ENCODE measurements around the gene TNFSF18.

The TNFSF18 gene

DNA sequence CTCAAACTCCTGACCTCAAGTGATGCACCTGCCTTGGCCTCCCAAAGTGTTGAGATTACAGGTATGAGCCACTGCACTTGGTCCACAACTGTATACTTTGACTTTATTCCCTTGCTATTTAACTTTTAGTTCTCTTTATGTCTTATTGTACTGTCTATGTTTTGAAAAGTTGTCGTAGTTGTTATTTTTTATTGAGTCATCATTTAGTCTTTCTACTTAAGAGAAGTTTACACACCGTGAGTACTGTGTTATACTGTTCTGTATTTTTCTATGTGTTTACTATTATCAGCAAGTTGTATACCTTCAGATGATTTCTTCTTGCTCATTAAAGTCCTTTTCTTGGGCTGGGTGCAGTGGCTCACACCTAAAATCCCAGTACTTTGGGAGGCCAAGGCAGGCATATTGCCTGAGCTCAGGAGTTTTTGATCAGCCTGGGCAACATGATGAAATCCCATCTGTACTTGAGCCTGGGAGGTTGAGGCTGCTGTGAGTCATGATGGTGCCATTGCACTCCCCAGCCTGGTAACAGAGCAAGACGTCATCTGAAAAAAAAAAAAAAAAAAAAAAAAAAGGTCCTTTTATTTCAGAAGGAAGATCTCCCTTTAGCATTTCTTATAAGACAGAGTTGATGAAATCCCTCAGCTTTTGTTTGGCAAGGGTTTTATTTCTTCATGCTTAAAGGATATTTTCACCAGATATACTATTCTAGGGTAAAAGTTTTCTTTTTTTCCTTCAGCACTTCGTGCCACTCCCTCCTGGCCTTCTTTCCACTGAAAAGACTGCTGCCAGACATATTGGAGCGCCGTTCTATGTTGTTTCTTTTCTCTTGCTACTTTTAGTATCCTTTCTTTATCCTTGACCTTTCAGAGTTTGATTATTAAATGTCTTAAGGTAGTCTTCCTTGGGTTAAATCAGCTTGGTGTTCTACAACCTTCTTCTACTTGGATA lies 47.6 kb downstream of the TNFSF18 start:
- no peak overlapping the region for H3K4me3 ChIP-seq (ENCODE audit: low read length)
- H3K27me3 ChIP-seq (ENCODE audit: insufficient read depth, low read length) = no peaks in the 10 kb centered on the region
- H3K9ac ChIP-seq (ENCODE audit: low read depth, low read length) = no peak overlapping the region
- no peak overlapping the region for H3K27ac ChIP-seq (ENCODE audit: low read length)
- no peaks in the 10 kb centered on the region for H3K36me3 ChIP-seq (ENCODE audit: insufficient read depth, low read depth, low read length)
- no peaks in the 10 kb centered on the region for H3K4me1 ChIP-seq (ENCODE audit: insufficient read depth, low read length)
- H3K9me3 ChIP-seq (ENCODE audit: insufficient read depth, low read depth, low read length) = peaks cover 14% of the 10 kb centered on the region

DNA sequence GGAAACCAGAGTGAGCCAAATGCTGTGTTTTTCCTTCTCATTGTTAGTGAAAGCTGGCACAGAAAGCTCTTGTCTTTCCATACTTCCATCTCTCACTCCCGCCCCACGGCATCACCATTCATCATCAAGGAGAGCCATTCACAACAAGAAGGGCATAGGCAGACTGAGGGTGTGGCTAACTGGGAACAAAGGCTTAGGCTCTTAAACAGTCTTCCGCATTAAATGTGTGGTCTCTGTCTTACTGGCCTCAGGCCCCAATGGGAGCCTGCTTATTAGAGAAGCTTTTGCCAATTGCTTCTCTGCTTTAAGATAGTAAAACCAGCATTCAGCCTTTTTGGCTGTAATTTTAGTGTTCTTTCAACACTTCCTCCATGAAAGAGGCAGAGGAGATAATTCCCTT lies 51.4 kb downstream of the TNFSF18 start:
- H3K4me3 ChIP-seq (ENCODE audit: low read length) = no peak overlapping the region
- peaks cover 14% of the 10 kb centered on the region for H3K9me3 ChIP-seq (ENCODE audit: insufficient read depth, low read depth, low read length)
- H3K36me3 ChIP-seq (ENCODE audit: insufficient read depth, low read depth, low read length) = no peaks in the 10 kb centered on the region
- no peaks in the 10 kb centered on the region for H3K4me1 ChIP-seq (ENCODE audit: insufficient read depth, low read length)
- H3K27ac ChIP-seq (ENCODE audit: low read length) = no peak overlapping the region
- no peak overlapping the region for H3K9ac ChIP-seq (ENCODE audit: low read depth, low read length)
- no peaks in the 10 kb centered on the region for H3K27me3 ChIP-seq (ENCODE audit: insufficient read depth, low read length)

DNA sequence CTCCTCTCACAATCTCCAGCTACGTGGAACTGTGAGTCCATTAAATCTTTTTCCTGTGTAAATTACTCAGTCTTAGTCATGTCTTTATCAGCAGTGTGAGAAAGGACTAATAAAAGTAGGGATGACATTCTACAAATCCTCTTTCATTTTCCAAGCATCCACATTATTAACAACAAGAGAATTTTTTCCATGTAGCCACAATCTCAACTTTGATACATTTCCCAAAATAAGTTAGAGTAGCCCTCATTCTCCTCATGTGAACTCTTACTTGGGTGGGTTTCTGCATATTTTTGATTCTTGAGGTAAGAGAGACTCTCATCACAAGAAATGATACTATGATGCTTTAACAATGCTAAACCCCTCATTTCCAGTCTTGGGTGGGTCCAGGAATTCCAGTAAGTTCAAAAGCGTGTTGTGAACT lies 52.8 kb downstream of the TNFSF18 start:
- Histone ChIP-seq H3K4me3 (ENCODE audit: low read length) (no peak overlapping the region), H3K36me3 (ENCODE audit: insufficient read depth, low read depth, low read length) (no peaks in the 10 kb centered on the region), H3K9ac (ENCODE audit: low read depth, low read length) (no peak overlapping the region), H3K27ac (ENCODE audit: low read length) (no peak overlapping the region), H3K4me1 (ENCODE audit: insufficient read depth, low read length) (no peaks in the 10 kb centered on the region), H3K9me3 (ENCODE audit: insufficient read depth, low read depth, low read length) (peaks cover 14% of the 10 kb centered on the region), H3K27me3 (ENCODE audit: insufficient read depth, low read length) (no peaks in the 10 kb centered on the region)

DNA sequence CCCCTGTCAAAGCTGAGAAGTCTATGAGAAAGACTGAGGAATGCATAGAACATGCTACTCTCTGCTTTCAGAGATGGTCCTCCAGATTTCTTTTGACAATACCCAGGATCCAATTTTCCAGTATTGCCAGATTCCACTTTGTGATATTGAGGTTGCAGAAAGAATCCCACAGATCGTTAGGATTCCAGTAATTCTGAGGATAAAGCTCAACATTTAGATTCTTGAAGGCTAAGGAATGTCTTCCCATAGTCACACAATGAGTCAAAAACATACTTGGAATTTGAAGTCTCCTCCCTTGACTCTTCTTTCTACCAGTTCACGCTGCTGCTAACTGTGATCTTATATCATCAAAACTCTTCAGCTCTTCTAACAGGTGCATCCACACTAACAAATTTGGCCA lies 57.1 kb downstream of the TNFSF18 start:
- Histone ChIP-seq H3K9ac (ENCODE audit: low read depth, low read length) (no peak overlapping the region), H3K27me3 (ENCODE audit: insufficient read depth, low read length) (no peaks in the 10 kb centered on the region), H3K4me3 (ENCODE audit: low read length) (no peak overlapping the region), H3K9me3 (ENCODE audit: insufficient read depth, low read depth, low read length) (no peaks in the 10 kb centered on the region), H3K36me3 (ENCODE audit: insufficient read depth, low read depth, low read length) (no peaks in the 10 kb centered on the region), H3K4me1 (ENCODE audit: insufficient read depth, low read length) (0 out of 2 replicates have a peak, but pooled peaks cover 4% of the 10 kb centered on the region), H3K27ac (ENCODE audit: low read length) (no peak overlapping the region)

DNA sequence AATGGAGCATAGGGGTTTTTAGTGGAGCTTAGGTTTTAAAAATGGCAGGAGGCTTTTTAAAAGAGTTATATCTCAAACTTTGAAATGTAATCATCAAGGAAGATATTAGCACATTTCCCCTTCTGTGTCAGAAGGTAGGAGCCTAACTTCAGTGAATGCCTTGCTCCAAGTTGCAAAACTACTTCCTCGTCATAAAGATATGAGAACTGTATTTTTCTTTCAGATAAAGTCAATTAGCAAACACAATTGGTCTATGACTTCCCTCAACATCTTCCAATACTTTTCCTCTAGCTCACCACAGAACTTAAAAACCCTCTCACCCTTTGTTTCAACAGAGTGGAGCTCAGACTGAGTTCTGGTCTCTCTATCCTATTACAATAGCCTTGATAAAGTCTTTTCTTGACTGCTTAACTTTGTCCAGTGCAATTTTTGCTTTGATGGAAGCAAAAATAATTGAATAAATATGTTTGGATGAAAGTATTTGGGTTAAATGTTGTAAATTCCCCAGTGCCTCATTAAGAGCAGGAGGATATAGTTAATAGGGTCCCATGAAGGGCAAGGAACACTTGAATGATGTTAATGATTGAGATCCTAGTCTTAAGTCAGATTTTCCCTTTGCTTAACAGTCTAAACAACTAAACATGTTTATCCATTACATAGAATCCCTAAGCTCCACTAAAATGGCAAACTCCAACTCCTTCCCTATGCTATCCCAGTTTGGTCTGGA lies 58.9 kb downstream of the TNFSF18 start:
- Histone ChIP-seq H3K9me3 (ENCODE audit: insufficient read depth, low read depth, low read length) (no peaks in the 10 kb centered on the region), H3K36me3 (ENCODE audit: insufficient read depth, low read depth, low read length) (no peaks in the 10 kb centered on the region), H3K9ac (ENCODE audit: low read depth, low read length) (no peak overlapping the region), H3K4me1 (ENCODE audit: insufficient read depth, low read length) (0 out of 2 replicates have a peak, but pooled peaks cover 4% of the 10 kb centered on the region), H3K4me3 (ENCODE audit: low read length) (no peak overlapping the region), H3K27me3 (ENCODE audit: insufficient read depth, low read length) (no peaks in the 10 kb centered on the region), H3K27ac (ENCODE audit: low read length) (no peak overlapping the region)

DNA sequence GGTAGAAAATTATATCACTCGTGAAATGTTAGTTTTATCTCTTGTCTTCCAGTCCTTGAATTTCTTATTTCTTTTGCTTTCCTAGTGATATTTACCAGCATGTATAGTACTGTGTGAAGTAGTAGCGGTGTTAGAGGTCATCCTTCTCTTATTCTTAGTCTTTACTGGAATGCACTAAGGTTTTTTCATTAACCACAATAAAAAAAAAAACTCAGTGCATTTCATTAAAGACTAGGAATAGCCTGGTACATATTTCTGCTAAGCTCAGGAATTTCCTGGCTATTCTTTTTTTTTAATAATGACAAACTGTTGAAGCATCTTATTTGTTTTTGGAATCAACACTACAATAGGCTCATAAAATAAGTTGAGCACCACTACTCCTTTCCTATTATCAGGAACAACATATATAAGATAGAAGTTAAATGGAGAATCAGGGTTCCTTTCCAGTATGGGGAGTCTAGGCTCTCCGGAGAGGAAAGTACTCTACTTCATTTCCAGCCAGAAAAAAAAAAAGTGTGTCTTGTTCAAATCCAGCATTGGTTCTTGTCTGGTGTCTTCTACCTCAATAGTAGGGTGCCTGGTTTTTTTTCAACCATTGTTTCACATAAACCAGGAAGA lies 60.0 kb downstream of the TNFSF18 start:
- 0 out of 2 replicates have a peak, but pooled peaks cover 4% of the 10 kb centered on the region for H3K4me1 ChIP-seq (ENCODE audit: insufficient read depth, low read length)
- H3K4me3 ChIP-seq (ENCODE audit: low read length) = no peak overlapping the region
- H3K9ac ChIP-seq (ENCODE audit: low read depth, low read length) = no peak overlapping the region
- H3K36me3 ChIP-seq (ENCODE audit: insufficient read depth, low read depth, low read length) = no peaks in the 10 kb centered on the region
- no peaks in the 10 kb centered on the region for H3K9me3 ChIP-seq (ENCODE audit: insufficient read depth, low read depth, low read length)
- no peak overlapping the region for H3K27ac ChIP-seq (ENCODE audit: low read length)
- no peaks in the 10 kb centered on the region for H3K27me3 ChIP-seq (ENCODE audit: insufficient read depth, low read length)

Data from iPS-20b (cell line).